ENCODE data around the gene TBX1. TPM values are rescaled to one million over a fixed set of nuclear protein-coding genes. Genes with fewer than 3 reads are reported as not detected.

TBX1 gene
- polyA plus RNA-seq, 1 donor from 2014 or later = not detected

GRCh38 chr22:19789828-19790227, 29.2 kb downstream of the TBX1 start:
- Histone ChIP-seq H3K27me3 (ENCODE audit: insufficient read depth, low read depth, low read length) (no peaks in the 10 kb centered on the region), H3K4me2 (ENCODE audit: low read length) (no peak overlapping the region), H2AFZ (ENCODE audit: low read depth, low read length) (no peak overlapping the region), H3K79me2 (replicated peaks; ENCODE audit: insufficient read depth, low read length) (no peaks in the 10 kb centered on the region), H4K20me1 (ENCODE audit: insufficient read depth) (no peaks in the 10 kb centered on the region), H3K4me3 (ENCODE audit: low read length) (no peak overlapping the region), H3K27ac (ENCODE audit: low read length) (no peak overlapping the region), H3K9me2 (ENCODE audit: insufficient read depth, low read length) (no peaks in the 10 kb centered on the region), H3K9me3 (ENCODE audit: low read length) (no peaks in the 10 kb centered on the region), H3K36me3 (ENCODE audit: insufficient read depth, low read length) (no peaks in the 10 kb centered on the region), H3F3A (ENCODE audit: insufficient read depth, low read length, poor library complexity, severe bottlenecking) (no peaks in the 10 kb centered on the region), H3K9ac (ENCODE audit: low read length) (no peak overlapping the region)
- no peak for TF ChIP-seq POLR2AphosphoS5 (IDR thresholded peaks at IDR 0.05)
- no peak for TF ChIP-seq REST (IDR thresholded peaks at IDR 0.05; ENCODE audit: borderline replicate concordance)
- TF ChIP-seq EZH2 (IDR thresholded peaks at IDR 0.05; ENCODE audit: borderline replicate concordance, insufficient read depth, low read length, poor library complexity, severe bottlenecking) = no peak
- no peak for TF ChIP-seq EP300 (conservative IDR thresholded peaks at IDR 0.05; ENCODE audit: poor library complexity, severe bottlenecking)
- no peak for TF ChIP-seq CTCF (IDR thresholded peaks at IDR 0.05; ENCODE audit: poor library complexity, severe bottlenecking)
- TF ChIP-seq TAF1 (IDR thresholded peaks at IDR 0.05; ENCODE audit: low read depth) = no peak
- no peak for TF ChIP-seq MXI1 (conservative IDR thresholded peaks at IDR 0.05; ENCODE audit: poor library complexity, severe bottlenecking)
- TF ChIP-seq RAD21 (conservative IDR thresholded peaks at IDR 0.05) = no peak
- no peak for TF ChIP-seq SMC3 (conservative IDR thresholded peaks at IDR 0.05; ENCODE audit: poor library complexity)

- Histone ChIP-seq H4K20me1 (ENCODE audit: insufficient read depth) (no peaks in the 10 kb centered on the region), H3K79me2 (replicated peaks; ENCODE audit: insufficient read depth, low read length) (no peaks in the 10 kb centered on the region), H3K9me2 (ENCODE audit: insufficient read depth, low read length) (no peaks in the 10 kb centered on the region), H3K9me3 (ENCODE audit: low read length) (no peaks in the 10 kb centered on the region), H3K4me3 (ENCODE audit: low read length) (no peak overlapping the region), H3K27me3 (ENCODE audit: insufficient read depth, low read depth, low read length) (no peaks in the 10 kb centered on the region), H3F3A (ENCODE audit: insufficient read depth, low read length, poor library complexity, severe bottlenecking) (no peaks in the 10 kb centered on the region), H2AFZ (ENCODE audit: low read depth, low read length) (no peak overlapping the region), H3K4me2 (ENCODE audit: low read length) (no peak overlapping the region), H3K9ac (ENCODE audit: low read length) (no peak overlapping the region), H3K27ac (ENCODE audit: low read length) (no peak overlapping the region), H3K36me3 (ENCODE audit: insufficient read depth, low read length) (no peaks in the 10 kb centered on the region)
- no peak for TF ChIP-seq EP300 (conservative IDR thresholded peaks at IDR 0.05; ENCODE audit: poor library complexity, severe bottlenecking)
- no peak for TF ChIP-seq POLR2AphosphoS5 (IDR thresholded peaks at IDR 0.05)
- no peak for TF ChIP-seq MXI1 (conservative IDR thresholded peaks at IDR 0.05; ENCODE audit: poor library complexity, severe bottlenecking)
- TF ChIP-seq SMC3 (conservative IDR thresholded peaks at IDR 0.05; ENCODE audit: poor library complexity) = no peak
- TF ChIP-seq EZH2 (IDR thresholded peaks at IDR 0.05; ENCODE audit: borderline replicate concordance, insufficient read depth, low read length, poor library complexity, severe bottlenecking) = no peak
- TF ChIP-seq RAD21 (conservative IDR thresholded peaks at IDR 0.05) = no peak
- TF ChIP-seq TAF1 (IDR thresholded peaks at IDR 0.05; ENCODE audit: low read depth) = no peak
- TF ChIP-seq REST (IDR thresholded peaks at IDR 0.05; ENCODE audit: borderline replicate concordance) = no peak
- no peak for TF ChIP-seq CTCF (IDR thresholded peaks at IDR 0.05; ENCODE audit: poor library complexity, severe bottlenecking)
Observed at GRCh38 chr22:19791243-19791642, 30.7 kb downstream of the TBX1 start.

Measured in neural cell (in vitro differentiated cells).